Ascending aorta (tissue), 2 donors: Measurements from ENCODE around the gene ATXN10. TPM values are rescaled to one million over a fixed set of nuclear protein-coding genes. Genes with fewer than 3 reads are reported as not detected.
A peak's percentile ranks its signal among the peaks of the same experiment; 100 is the strongest.

Experiments
- DNase-seq, 2 donors: peaks; one replicate each; pipeline ENCODE4 v3.0.0-alpha.2; 2019; ENCODE audit warnings: low spot score in 2 of 2
- H3K27ac ChIP-seq, 2 donors: fragments of 200-600 bp; sonication (generic); one replicate each; pipeline ENCODE4 v1.5.1; 2016 to 2017; ENCODE audit warnings: mild to moderate bottlenecking in 1 of 2
- H3K27me3 ChIP-seq: fragments of 200-600 bp; sonication (generic); one replicate; pipeline ENCODE4 v1.5.1; 2017
- H3K36me3 ChIP-seq, 2 donors: fragments of 200-600 bp; sonication (generic); one replicate each; pipeline ENCODE4 v1.5.1; 2016
- H3K4me1 ChIP-seq, 2 donors: fragments of 200-600 bp; sonication (generic); one replicate each; pipeline ENCODE4 v1.5.1; 2016 to 2017; ENCODE audit warnings: mild to moderate bottlenecking in 1 of 2
- H3K4me3 ChIP-seq, 2 donors: fragments of 200-600 bp; sonication (generic); one replicate each; pipeline ENCODE4 v1.5.1; 2016 to 2017; ENCODE audit warnings: mild to moderate bottlenecking in 1 of 2
- H3K9me3 ChIP-seq, 2 donors: fragments of 200-600 bp; sonication (generic); one replicate each; pipeline ENCODE4 v1.5.1; 2016
- intact Hi-C: fragments of 100-400 bp; cut with DNase I; formaldehyde crosslinking; loops from one replicate; pipeline ENCODE4 v1.15.1; 2023
- total RNA-seq: library from RNA; depleted of rRNA; stranded (reverse); fragments of >200 nt; gene quantifications from one replicate; pipeline ENCODE4 v1.1.0, GENCODE V29; 2016
- TF ChIP-seq, protein P1 (sequence below), 3 experiments: fragments of 200-600 bp in 2 of 3; fragments of 450-650 bp in 1 of 3; sonication (generic) in 2 of 3; IDR thresholded peaks; one replicate each; pipeline ENCODE4 v1.5.1; 2016 to 2019; ENCODE audit warnings: antibody characterized with exemption in 3 of 3, mild to moderate bottlenecking in 1 of 3, moderate library complexity in 1 of 3

The ATXN10 gene
- total RNA-seq, 1 donor from 2014 or later: 82.1 TPM

DNA sequence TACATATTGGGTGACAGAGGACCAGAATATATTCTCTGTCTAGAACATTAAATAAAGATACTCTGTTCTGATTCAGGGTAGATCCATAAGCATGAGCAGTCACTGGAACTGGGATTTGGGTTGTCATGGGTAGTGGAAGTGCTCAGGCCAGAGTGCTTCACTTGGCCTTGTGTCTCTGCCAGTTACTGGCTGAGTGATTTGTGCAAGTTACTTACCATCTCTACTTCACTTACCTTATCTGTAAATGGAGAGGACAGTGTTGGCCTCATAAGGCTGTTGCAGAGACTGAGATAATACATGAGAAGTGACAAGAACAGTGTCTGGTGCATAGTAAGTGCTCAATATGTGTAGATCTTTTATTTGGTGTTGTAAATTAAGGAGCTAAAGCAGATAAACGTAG is 17.6 kb downstream of the ATXN10 start:
- no peak for DNase-seq
- H3K9me3 ChIP-seq: no peaks in the 10 kb centered on the region
- intact Hi-C loops: no loop called here
- no peak overlapping the region for H3K4me3 ChIP-seq
- TF ChIP-seq, protein P1, sequence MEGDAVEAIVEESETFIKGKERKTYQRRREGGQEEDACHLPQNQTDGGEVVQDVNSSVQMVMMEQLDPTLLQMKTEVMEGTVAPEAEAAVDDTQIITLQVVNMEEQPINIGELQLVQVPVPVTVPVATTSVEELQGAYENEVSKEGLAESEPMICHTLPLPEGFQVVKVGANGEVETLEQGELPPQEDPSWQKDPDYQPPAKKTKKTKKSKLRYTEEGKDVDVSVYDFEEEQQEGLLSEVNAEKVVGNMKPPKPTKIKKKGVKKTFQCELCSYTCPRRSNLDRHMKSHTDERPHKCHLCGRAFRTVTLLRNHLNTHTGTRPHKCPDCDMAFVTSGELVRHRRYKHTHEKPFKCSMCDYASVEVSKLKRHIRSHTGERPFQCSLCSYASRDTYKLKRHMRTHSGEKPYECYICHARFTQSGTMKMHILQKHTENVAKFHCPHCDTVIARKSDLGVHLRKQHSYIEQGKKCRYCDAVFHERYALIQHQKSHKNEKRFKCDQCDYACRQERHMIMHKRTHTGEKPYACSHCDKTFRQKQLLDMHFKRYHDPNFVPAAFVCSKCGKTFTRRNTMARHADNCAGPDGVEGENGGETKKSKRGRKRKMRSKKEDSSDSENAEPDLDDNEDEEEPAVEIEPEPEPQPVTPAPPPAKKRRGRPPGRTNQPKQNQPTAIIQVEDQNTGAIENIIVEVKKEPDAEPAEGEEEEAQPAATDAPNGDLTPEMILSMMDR (IDR thresholded peaks at IDR 0.05): no peak
- H3K27me3 ChIP-seq: no peaks in the 10 kb centered on the region
- H3K27ac ChIP-seq: peak overlapping the region; percentile 49 to 67
- peaks cover 14 to 22% of the 10 kb centered on the region in 2 donors for H3K36me3 ChIP-seq
- H3K4me1 ChIP-seq: peaks cover 0 to 40% of the 10 kb centered on the region in 2 donors

DNA sequence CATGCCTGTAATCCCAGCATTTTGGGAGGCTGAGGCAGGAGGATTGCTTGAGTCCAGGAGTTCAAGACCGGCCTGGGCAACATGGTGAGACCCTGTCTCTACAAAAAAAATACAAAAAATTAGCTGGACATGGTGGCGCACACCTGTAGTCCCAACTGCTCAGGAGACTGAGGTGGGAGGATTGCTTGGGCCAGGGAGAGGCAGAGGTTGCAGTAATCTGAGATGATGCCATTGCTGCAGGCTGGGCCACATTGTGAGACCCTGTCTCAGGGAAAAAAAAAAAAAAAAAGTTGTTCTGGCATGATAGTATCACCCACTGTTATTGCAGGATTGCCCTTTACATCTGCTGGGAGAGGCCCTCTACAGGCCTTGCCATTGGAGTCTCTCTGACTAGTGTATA is 18.4 kb downstream of the ATXN10 start:
- H3K27ac ChIP-seq: no peak overlapping the region
- intact Hi-C loops: no loop called here
- H3K9me3 ChIP-seq: no peaks in the 10 kb centered on the region
- TF ChIP-seq, protein P1 (IDR thresholded peaks at IDR 0.05): no peak
- peaks cover 20 to 25% of the 10 kb centered on the region in 2 donors for H3K36me3 ChIP-seq
- H3K4me1 ChIP-seq: peaks cover 0 to 34% of the 10 kb centered on the region in 2 donors
- H3K27me3 ChIP-seq: no peaks in the 10 kb centered on the region
- H3K4me3 ChIP-seq: no peak overlapping the region
- DNase-seq: no peak

DNA sequence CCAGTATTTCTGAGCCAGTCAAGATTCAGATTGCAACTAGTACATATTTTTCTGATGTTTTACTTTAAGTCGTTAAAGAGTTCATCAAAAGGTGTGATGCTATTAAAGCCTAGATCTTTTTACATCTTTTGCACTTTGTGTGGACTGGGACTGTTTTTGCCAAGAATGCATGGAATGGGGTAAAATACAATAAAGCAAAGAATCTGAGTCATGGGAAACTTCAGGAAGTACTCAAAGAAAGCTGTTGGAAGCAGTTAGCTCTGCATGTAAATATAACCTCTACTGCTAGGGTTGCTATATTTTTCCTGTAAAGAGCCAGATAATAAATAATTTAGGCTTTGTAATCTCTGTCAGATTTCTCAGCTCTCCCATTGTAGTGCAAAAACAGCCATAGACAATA is 20.9 kb downstream of the ATXN10 start:
- Histone ChIP-seq H3K4me3 (no peak overlapping the region), H3K36me3 (peaks cover 21 to 36% of the 10 kb centered on the region in 2 donors), H3K27ac (no peak overlapping the region), H3K27me3 (no peaks in the 10 kb centered on the region), H3K9me3 (no peaks in the 10 kb centered on the region), H3K4me1 (peaks cover 0 to 18% of the 10 kb centered on the region in 2 donors)
- no peak for DNase-seq
- intact Hi-C loops: no loop called here
- TF ChIP-seq, protein P1 (IDR thresholded peaks at IDR 0.05): no peak

DNA sequence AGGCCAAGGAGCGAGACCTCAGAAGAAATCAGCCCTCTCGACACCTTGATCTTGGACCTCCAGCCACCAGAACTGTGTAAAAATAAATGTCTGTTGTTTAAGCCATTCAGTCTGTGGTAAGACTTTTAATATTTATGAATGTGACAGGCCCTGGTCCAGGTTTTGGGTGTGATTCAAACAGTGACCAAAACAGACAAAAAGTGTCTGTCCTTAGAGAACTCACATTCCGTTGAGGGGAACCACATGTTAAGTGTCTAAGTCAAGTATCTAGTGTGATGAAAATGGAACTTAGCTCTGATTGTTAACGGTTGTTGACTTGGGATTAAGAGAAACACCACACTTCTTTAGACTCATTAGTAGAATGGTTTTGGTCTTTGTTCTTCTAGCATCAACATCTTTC is 22.2 kb downstream of the ATXN10 start:
- Histone ChIP-seq H3K36me3 (peaks cover 21 to 41% of the 10 kb centered on the region in 2 donors), H3K4me3 (no peak overlapping the region), H3K27ac (no peak overlapping the region), H3K4me1 (peaks cover 0 to 6% of the 10 kb centered on the region in 2 donors), H3K27me3 (no peaks in the 10 kb centered on the region), H3K9me3 (no peaks in the 10 kb centered on the region)
- DNase-seq: no peak
- TF ChIP-seq, protein P1 (IDR thresholded peaks at IDR 0.05): no peak
- intact Hi-C loops: no loop called here

DNA sequence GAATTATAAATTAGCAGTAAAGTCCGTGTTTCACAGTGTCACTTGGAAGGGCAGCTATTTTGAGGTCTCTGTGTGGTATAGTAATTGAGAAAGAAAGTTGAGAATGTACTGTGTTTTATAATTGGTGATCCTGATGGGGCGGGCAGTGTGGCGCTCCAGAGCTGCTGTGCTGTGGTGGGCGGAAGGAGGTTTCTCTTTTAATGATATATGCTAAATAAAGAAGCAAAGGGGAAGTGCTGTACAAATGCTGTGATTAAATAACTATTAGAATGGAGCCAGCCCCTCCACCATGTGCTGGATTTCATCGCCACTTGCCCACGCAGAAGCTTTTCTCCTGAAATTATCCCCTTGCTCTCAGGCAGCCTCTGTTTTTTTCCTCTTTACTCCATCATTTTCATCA is 24.6 kb downstream of the ATXN10 start:
- intact Hi-C loops: no loop called here
- Histone ChIP-seq H3K27me3 (no peaks in the 10 kb centered on the region), H3K4me1 (no peaks in the 10 kb centered on the region), H3K27ac (no peak overlapping the region), H3K36me3 (peaks cover 27 to 43% of the 10 kb centered on the region in 2 donors), H3K9me3 (no peaks in the 10 kb centered on the region), H3K4me3 (no peak overlapping the region)
- TF ChIP-seq, protein P1 (IDR thresholded peaks at IDR 0.05): no peak
- DNase-seq: no peak

DNA sequence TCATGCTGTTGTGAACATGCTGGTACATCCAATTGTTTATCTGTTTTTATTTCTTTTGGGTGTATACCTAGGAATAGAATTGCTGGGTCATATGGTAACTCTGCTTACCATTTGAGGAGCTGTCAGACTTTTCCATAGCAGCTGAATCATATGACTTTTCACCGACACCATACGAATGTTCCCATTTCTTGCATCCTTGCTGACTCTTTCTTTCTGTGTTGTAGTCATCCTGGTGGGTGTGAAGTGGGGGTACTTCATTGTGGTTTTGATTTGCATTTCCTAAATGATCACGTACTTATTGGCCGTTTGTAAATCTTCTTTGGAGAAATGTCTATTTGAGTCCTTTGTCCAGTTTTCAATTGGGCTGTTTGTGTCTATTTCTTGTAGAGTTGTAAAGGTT is 26.5 kb downstream of the ATXN10 start:
- no peaks in the 10 kb centered on the region for H3K27me3 ChIP-seq
- no peaks in the 10 kb centered on the region for H3K4me1 ChIP-seq
- TF ChIP-seq, protein P1 (IDR thresholded peaks at IDR 0.05): no peak
- intact Hi-C loops: no loop called here
- H3K36me3 ChIP-seq: peaks cover 30 to 57% of the 10 kb centered on the region in 2 donors
- H3K9me3 ChIP-seq: no peaks in the 10 kb centered on the region
- H3K4me3 ChIP-seq: no peak overlapping the region
- no peak for DNase-seq
- no peak overlapping the region for H3K27ac ChIP-seq
